Activated CD8-positive, alpha-beta memory T cell treated with anti-CD3 and anti-CD28 coated beads, Interleukin-2, amount 50 U/mL, for 1 hour (primary cell): ENCODE results near the gene METTL25.

ENCODE experiments used
- DNase-seq: peaks from one replicate; pipeline ENCODE4 v3.0.0-alpha.2; 2020; ENCODE audit errors: extremely low read depth

METTL25 gene

GRCh38 chr12:82406651-82407050 lies 48.3 kb downstream of the METTL25 start:
- no peak for DNase-seq

- no peak for DNase-seq
Observed at GRCh38 chr12:82407481-82407880, 49.2 kb downstream of the METTL25 start.

GRCh38 chr12:82408844-82409243 lies 50.5 kb downstream of the METTL25 start:
- no peak for DNase-seq

- DNase-seq: no peak
Observed at GRCh38 chr12:82411546-82412230, 53.4 kb downstream of the METTL25 start.

GRCh38 chr12:82412246-82412645 lies 53.9 kb downstream of the METTL25 start:
- DNase-seq: no peak

- no peak for DNase-seq
Observed at GRCh38 chr12:82414044-82414443, 55.7 kb downstream of the METTL25 start.

- no peak for DNase-seq
Observed at GRCh38 chr12:82414926-82415325, 56.6 kb downstream of the METTL25 start.

GRCh38 chr12:82415402-82415801 lies 57.1 kb downstream of the METTL25 start:
- DNase-seq: no peak

- DNase-seq: no peak
Observed at GRCh38 chr12:82425241-82425640, 66.9 kb downstream of the METTL25 start.

- no peak for DNase-seq
Observed at GRCh38 chr12:82426081-82426480, 67.8 kb downstream of the METTL25 start.

GRCh38 chr12:82426586-82426985 lies 68.3 kb downstream of the METTL25 start:
- no peak for DNase-seq

- no peak for DNase-seq
Observed at GRCh38 chr12:82430541-82431145, 72.3 kb downstream of the METTL25 start.

- no peak for DNase-seq
Observed at GRCh38 chr12:82434392-82434911, 76.1 kb downstream of the METTL25 start.

- no peak for DNase-seq
Observed at GRCh38 chr12:82436354-82436753, 78.0 kb downstream of the METTL25 start.

- DNase-seq: no peak
Observed at GRCh38 chr12:82437744-82438143, 79.4 kb downstream of the METTL25 start.

- DNase-seq: no peak
Observed at GRCh38 chr12:82438356-82438755, 80.0 kb downstream of the METTL25 start.

GRCh38 chr12:82440885-82441284 lies 82.6 kb downstream of the METTL25 start:
- no peak for DNase-seq

GRCh38 chr12:82448911-82449578 lies 90.7 kb downstream of the METTL25 start:
- DNase-seq: no peak

GRCh38 chr12:82456633-82457032 lies 98.3 kb downstream of the METTL25 start:
- no peak for DNase-seq

GRCh38 chr12:82458101-82458500 lies 99.8 kb downstream of the METTL25 start:
- no peak for DNase-seq

GRCh38 chr12:82461393-82461792 lies 103.1 kb downstream of the METTL25 start:
- no peak for DNase-seq

GRCh38 chr12:82461836-82462235 lies 103.5 kb downstream of the METTL25 start:
- DNase-seq: no peak

GRCh38 chr12:82468563-82468962 lies 110.2 kb downstream of the METTL25 start:
- no peak for DNase-seq
